GM21737 (cell line): Measurements from ENCODE around the gene SHMT1.
"Not testable (repeated sequence)": the region's sequence is repeated elsewhere in the genome, so short reads cannot be mapped to it uniquely, and the experiment has no call there.

ENCODE experiments used
- ATAC-seq: cut with Tn5 transposase; IDR thresholded peaks from one replicate; pipeline ENCODE4 v1.9.1; 2021; ENCODE audit warnings: mild to moderate bottlenecking, moderate library complexity; ENCODE audit not compliant: unreplicated experiment

Gene SHMT1

DNA sequence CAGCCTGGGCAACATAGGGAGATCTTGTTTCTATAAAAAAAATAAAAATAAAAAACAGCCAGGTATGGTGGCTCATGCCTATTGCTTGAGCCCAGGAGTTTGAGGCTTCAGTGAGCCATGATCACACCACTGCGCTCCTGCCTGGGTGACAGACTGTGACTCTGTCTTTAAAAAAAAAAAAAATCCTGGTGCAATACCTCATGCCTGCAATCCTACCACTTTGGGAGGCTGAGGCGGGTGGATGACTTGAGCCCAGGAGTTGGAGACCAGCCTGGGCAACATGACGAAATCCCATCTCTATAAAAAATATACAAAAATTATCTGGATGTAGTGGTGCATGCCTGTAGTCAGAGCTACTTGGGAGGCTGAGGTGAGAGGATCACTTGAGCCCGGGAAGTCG is 15.3 kb upstream of the SHMT1 start:
- not testable (repeated sequence) for ATAC-seq

DNA sequence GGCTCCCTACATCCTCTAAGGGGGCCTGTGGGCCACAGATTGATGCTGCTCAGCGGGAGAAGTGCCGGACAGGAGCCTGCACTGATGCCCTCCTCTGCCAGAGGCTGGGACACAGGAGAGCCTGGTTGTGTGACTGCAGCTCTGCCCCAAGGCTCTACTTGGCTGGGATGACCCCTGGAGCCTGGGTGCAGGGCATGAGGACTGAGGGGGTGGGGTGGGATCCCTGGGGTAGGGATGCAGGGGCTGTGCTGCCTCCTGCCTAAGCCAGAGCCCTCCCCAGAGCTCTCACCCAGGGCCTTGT is 14.8 kb upstream of the SHMT1 start:
- no peak for ATAC-seq

GRCh38 chr17:18377437-18378204 is 14.3 kb upstream of the SHMT1 start, which contains the start of gene EVPLL:
Gene EVPLL (plus strand): TSS chr17:18377778. CDS start chr17:18380938, 3,160 bp downstream.
- ATAC-seq, result no peak

DNA sequence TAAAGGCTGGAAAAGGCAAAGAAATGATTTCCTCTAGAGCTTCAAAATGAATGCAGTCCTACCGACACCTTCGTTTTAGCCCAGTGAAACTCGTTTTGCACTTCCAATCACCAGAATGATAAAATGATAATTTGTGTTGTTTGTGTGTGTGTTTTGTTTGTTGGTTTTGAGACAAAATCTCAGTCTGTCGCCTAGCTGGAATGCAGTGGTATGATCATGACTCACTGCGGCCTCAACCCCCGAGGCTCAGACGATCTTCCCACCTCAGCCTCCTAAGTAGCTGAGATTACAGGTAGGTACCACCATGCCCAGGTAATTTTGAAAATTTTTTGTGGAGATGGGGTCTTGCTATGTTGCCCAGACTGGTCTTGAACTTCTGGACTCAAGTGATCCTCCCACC is 10.9 kb upstream of the SHMT1 start:
- no peak for ATAC-seq

DNA sequence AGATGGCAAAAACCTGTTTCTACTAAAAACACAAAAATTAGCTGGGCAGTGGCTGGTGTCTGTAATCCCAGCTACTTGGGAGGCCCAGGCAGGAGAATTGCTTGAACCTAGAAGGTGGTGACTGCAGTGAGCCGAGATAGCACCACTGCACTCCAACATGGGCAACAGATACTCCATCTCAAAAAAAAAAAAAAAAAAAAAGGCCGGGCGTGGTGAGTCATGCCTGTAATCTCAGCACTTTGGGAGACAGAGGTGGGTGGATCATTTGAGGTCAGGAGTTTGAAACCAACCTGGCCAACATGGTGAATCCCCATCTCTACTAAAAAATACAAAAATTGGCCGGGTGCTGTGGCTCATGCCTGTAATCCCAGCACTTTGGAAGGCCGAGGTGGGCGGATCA is 9.8 kb upstream of the SHMT1 start:
- ATAC-seq, result not testable (repeated sequence)

- no peak for ATAC-seq
These were observed 8.1 kb upstream of the SHMT1 start for GRCh38 chr17:18371455-18371854.

DNA sequence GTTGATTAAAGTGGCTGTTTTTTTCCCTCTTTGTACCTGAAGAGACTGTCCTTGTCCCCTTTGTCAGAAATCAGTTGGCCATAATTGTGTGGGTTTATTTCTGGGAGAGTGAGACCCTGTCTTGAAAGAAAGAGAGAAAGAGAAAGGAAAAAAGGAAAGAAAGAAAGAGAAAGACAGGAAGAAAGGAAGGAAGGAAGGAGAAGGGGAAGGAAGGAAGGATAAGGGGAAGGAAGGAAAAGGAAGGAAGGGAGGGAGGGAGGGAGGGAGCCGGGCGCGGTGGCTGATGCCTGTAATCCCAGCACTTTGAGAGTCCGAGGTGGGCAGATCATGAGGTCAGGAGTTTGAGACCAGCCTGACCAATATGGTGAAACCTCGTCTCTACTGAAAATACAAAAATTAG is 7.4 kb upstream of the SHMT1 start:
- no peak for ATAC-seq

GRCh38 chr17:18368946-18369345 is 5.6 kb upstream of the SHMT1 start:
- ATAC-seq, result no peak

DNA sequence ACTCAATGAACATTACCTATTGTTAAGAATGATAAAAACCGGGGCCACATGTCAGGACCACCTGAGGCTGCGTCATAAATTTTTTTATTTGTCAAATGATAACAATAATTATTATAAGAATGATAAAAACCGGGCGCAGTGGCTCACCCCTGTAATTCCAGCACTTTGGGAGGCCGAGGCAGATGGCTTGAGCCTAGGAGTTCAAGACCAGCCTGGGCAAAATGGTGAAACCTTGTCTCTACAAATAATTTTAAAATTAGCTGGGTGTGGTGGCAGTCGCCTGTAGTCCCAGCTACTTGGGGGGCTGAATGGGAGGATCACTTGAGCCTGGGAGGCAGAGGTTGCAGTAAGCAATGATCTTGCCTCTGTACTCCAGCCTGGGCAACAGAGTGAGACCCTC is 816 bp upstream of the SHMT1 start:
- no peak for ATAC-seq

DNA sequence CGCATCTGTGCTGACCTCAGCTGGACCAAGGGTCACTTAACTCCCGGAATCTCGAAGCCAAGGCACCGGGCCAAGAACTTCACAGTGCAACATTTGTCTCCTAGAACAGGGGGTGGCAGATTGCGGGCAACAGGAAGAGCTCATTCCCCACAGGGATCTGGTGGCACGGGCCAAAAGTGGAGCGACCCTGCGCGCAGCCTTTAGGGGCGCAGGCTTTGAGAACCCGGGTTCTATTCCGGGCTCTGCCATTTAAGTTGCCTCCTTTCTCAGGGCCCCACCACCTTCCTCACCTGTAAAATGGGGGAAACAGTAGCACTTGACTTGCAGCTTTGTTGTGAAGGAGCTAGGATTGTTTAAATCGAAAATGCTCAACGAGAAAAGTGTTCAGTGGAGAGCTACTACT is 651 bp downstream of the SHMT1 start:
- peak; percentile 4 for ATAC-seq

- ATAC-seq, result no peak
These were observed 1.3 kb downstream of the SHMT1 start for GRCh38 chr17:18361837-18362697.

DNA sequence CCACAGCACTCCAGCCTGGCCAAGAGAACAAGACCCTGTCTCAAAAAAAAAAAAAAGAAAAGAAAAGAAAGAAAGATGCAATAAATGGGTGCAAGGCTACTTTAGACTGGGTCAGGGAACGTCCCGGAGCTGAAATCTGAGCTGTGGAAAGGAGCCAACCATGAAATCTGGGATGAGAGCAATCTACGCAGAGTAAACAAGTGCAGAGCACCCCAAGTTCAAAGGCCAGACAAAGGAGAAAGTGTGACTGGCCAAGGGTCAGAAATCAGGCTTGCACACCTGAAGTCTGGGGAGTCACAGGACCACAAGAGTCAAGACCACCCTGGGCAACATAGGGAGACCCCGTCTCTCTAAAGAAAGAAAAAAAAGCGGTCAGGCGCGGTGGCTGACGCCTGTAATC is 2.8 kb downstream of the SHMT1 start:
- ATAC-seq, result no peak

GRCh38 chr17:18356624-18357023 is 6.7 kb downstream of the SHMT1 start:
- ATAC-seq, result no peak

DNA sequence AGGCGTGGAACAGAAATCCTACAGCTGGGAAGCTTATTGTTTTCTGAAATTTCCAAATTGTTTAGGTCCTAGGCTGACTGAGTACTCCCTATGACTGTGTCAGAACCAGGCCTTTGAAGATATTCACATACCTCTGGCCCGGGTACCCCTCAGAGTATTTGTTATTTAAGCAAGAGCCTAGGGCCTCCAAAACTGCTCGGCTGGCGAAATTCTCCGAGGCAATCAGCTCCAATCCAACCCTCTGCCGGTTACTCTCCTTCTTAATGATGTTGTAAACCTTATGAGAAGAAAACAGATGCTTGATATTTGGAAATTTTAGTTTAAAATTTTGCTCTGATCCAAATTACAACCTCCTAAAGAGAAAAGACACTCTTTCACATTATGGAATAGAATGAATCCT is 9.8 kb downstream of the SHMT1 start:
- no peak for ATAC-seq

DNA sequence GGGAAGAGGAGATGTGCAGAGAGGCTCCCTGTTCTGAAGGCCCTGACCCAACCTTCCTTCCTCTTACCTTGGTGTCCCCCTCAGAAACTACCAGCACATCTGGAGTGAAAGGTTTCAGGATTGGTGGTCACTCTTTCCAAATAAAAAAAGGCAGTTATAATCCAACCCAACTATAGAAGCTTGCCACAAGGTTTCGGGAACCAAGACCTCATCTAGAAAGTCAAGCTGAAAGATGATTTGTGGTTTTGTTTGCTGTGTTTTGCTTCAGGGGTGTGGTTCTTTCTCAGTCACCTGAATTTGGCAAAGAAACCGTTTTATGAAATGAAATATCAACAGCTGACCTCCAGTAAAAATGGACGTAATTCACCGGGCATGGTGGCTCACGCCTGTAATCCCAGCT is 19.3 kb downstream of the SHMT1 start:
- no peak for ATAC-seq

DNA sequence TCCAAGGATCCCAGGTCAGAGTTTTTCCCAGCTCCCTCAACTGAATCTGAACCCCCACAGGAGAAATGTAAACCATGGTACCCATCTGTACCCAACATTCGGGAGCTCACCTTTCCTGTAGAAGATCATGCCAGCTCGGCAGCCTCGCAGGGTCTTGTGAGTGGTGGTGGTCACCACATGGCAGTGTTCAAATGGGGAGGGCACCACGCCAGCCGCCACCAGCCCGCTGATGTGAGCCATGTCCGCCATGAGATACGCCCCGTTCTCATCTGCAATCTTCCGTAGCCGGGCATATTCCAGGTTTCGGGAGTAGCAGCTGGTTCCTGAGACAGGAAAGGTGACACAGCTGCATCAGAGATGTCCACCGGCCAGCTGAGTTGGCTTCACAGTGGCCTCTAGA is 23.4 kb downstream of the SHMT1 start:
- no peak for ATAC-seq

GRCh38 chr17:18338158-18338557 is 25.2 kb downstream of the SHMT1 start:
- not testable (repeated sequence) for ATAC-seq

GRCh38 chr17:18332909-18333489 is 30.4 kb downstream of the SHMT1 start:
- ATAC-seq, result no peak

DNA sequence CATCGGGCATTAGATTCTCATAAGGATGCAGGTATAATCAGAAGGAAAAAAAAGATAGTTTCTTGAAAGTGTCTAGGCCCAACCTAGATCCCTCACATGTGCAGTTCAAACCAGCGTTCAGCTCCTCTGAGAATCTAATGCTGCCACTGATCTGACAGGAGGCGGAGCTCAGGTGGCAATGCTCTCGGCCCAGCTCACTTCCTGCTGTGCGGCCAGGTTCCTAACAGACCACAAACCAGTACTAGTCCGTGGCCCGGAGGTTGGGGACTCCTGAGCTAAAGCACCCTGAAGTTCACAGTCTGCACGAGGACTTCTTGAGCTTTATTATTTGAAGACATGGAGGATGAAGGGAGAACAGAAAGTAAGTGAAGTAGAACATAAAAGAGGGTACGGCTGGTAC is 31.5 kb downstream of the SHMT1 start:
- ATAC-seq, result no peak

DNA sequence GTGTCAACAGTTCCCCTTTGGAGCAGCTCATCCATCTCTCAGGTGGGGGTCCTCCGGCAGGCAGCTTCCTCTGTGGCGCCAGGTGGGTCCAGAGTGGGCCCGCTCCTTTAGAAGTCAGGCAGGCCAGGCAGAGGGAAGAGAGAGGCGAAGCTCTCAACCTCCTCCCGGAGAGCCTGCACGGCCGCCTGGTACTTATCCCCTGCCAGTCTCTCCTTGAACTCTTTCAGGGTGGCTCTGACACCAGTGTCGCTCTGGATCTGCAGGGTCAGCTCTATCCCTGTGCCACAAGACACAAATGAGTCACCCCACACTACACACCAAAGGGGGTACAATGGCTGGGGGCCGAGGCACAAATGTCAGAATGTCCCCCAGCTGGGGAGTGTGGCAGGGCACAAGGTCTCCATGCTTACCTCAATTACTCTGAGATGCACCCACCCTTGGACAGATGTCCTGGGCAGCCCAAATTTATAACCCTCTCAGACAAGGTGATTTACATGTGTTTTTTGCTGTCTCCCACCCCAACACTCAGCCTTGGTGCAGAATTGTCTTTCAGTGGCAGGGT is 34.6 kb downstream of the SHMT1 start:
- no peak for ATAC-seq

DNA sequence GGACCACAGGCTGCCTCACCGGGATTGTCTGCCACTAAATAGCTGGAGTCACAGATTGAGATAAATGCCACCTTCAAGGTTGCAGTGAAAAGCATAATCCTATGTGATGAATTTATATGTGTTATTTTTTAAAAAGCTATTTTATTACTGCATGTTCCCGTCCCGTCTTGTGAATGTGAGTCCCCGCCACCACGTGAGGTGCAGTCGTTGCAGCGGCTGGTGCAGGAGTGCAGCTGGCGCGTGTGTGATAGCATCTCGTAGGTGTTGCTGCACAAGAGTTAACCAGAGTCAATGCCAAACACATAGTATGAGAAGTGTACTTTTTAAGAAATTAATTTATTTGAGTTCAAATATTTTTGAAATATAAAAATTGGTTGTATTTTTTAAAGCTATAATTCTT is 35.8 kb downstream of the SHMT1 start:
- no peak for ATAC-seq

- ATAC-seq, result no peak
These were observed 36.3 kb downstream of the SHMT1 start for GRCh38 chr17:18327093-18327492.
